Measurements from ENCODE around the gene ABHD2.

The ABHD2 gene

DNA sequence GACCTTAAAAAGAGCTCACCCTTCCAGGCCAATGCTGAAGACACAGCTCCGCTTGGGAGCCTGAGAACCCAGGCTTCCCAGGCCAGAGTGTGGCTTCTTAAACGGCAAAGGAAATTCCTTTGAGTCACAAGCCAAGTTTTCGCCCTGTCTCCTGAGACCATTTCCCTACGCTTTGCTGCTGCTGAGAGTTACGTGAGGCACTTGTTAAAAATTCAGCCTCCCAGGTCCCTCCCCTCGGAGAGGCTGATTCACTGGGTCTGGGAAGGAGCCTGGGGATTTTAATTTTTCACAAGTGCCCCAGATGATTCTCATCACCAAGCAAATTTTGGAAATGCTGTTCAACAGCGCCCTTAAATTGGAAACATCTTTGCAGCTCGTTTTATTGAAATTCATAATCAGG is 107.6 kb downstream of the ABHD2 start:
- DNase-seq (ENCODE audit: low read depth): no peak

DNA sequence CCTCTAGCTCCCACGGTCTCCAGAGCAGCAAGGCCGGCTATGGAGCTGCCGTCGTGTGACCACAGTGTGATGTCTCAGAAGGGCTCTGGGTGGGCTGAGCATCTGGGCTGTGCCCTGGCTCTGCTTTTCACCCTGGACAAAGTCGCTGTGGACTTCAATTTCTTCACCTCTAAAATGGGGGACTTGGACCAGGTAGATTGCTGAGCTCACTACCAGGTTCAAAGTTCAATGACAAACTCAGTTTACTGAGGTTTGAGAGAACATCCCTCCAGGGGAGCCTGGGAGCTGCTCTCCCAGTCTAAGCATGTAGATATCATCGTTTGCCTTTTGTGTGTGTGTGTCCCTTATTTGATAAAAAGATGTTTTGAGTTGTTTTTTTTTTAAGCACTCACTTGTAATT is 108.0 kb downstream of the ABHD2 start:
- no peak for DNase-seq (ENCODE audit: low read depth)

DNA sequence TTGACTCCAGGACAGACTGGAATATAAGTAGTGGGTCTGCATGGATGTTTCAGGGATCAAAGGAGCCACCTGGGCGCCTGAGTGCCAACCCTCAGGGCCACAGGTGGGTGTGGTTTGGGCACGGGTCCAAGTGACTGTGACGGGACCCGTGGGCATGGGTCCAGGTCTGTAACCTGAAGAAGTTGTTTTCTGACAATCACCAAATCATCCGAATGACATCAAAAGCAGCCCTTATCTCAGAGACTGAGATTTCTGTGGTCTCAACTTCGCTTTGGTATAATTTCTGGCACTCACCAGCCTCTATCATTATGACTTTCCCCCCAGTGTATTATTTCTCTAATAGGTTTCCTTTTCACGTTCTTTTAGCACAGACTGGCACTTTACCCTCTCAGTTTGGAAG is 108.7 kb downstream of the ABHD2 start:
- no peak for DNase-seq (ENCODE audit: low read depth)

DNA sequence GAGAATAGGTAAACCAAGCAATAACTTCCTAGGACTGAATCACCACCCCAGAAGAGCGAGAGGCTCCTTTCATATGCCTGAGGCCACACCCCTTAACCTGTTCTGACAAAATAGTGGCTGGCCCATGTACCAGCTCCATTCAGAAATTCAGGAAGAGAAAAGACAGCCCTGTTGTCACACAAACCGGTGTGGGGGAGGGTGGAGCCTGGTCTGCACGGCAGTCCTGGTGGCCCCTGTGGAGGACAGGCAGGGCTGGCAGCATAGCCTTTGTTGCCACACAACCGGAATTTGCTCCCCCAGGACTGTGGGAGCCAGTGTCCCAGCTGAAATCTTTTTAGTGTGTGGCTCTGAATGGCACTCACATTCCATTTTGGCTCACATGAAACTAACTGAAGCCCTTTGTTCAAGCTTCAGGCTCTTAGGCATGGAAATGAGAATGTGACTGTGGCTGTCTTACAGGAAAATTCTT is 109.3 kb downstream of the ABHD2 start:
- no peak for DNase-seq (ENCODE audit: low read depth)

DNA sequence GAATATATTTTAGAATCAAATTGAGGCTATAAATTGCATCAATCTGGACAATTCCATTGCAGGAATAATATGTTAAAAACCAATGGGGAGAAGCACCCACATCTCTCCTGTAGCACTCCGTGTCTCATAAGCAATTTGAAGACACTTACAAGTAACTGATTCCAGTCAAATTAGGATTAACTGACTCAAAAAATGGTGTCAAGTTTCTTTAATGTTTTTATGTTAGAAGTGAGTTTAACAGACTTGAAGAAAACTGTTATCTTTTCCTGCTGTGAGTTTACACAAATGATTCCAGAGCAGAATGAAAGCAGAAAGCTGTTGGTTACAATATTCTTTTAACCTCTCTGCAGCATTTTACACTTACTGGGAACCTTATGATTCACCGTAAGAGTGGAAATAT is 109.9 kb downstream of the ABHD2 start:
- DNase-seq (ENCODE audit: low read depth): no peak

DNA sequence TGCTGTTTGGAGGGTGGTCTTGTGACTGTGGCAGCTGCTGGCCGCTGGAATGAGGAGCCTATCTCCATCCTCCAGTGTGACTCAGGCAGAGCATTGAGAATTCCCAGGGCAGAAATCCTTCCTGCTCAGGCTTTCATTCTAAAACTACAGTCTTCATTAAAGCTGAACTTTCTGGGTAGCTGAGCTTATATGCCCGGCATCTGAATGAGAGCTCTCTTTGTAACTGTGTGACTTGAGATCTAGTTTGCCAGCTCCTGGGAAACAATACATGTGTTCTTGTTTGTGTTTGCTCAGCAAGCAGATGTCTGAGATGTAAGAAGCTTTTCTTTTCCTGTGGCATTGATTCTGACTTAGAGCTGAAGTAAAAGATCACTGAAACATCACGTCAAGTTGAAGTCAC is 110.7 kb downstream of the ABHD2 start:
- DNase-seq (ENCODE audit: low read depth): no peak

DNA sequence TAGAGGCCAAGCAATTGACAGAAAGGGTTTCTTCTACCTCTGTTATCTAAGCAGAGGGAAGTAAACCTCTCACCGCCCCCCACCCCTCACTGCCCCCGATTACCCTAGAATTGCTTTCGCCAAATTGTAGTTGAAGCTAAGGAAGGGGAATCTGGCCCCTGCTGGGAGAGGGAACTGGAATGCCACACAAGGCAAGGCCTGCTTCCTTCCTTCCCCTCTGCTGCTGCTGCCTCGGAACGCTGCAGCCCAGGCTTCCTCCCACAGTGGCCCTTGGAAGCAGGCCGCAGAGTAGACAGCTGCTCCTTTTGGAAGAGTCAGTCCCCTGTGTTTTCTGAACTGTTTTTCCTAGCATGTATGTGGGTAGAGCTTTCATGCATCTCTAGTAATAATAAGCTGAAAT is 111.5 kb downstream of the ABHD2 start:
- DNase-seq (ENCODE audit: low read depth): no peak

DNA sequence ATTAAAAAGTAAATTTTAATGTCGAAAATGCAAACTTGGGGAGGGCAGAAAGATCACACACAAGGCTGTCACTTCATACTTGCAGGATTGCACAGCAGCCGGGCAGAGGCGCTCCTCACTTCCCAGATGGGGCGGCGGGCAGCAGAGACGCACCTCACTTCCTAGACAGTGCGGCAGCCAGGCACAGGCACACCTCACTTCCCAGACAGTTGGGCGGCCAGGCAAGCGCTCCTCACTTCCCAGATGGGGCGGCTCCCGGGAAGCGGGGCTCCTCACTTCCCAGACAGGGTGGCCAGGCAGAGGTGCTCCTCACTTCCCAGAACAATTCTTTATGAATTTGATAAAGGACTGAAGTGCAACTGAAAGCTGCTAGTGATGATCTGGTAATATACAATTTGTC is 111.9 kb downstream of the ABHD2 start:
- DNase-seq (ENCODE audit: low read depth): no peak

DNA sequence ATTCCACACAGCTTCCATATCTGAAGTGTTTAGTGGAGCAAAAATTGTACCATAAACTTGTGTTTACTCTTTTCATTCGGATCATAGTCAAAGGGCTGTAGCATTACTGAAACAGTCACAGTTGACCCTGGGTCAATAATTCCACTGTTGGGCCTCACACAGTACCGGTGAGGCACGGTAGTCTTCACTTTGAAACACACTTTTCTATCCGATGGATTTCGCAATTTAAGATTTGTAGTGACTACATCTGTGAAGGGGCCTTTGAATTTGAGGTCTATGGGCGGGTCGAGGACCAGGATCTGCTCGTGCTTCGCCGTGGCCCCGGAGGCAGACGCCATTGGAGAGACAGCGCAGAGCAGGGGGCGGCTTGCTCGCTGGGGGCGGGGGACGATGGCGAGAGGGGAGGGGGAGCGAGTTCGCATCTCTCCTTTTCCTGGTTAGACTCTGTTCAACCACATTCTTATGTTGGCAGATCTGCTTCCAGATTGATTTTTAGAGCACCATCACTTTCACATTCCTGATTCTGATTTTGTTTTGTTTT is 113.3 kb downstream of the ABHD2 start:
- DNase-seq (ENCODE audit: low read depth): no peak

DNA sequence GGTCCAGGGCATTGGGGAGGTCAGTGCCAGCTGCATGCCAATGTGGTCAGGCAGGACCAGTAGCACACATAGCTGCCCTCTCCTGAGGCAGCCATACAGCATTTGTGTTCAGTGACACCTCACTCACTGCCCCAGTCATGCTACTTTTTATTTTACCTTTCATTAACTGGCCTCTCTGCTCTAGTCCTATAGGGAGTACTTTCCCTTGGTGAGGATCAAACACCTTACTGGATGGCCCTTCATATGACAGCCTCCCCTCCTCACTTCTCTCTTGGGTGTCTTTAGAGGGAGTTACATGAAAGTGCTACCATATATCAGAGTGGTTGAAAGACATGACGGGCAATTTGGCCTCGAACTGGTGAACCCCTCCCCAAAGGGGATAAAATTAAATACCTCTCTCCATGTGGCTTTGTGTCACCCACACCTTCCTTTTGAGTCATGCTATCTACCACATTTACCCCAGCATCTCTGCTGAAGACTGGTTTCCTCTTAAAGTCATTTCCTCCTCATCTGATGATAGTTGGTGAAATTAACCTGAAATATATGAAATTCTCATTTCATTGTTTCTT is 115.5 kb downstream of the ABHD2 start:
- DNase-seq (ENCODE audit: low read depth): no peak

DNA sequence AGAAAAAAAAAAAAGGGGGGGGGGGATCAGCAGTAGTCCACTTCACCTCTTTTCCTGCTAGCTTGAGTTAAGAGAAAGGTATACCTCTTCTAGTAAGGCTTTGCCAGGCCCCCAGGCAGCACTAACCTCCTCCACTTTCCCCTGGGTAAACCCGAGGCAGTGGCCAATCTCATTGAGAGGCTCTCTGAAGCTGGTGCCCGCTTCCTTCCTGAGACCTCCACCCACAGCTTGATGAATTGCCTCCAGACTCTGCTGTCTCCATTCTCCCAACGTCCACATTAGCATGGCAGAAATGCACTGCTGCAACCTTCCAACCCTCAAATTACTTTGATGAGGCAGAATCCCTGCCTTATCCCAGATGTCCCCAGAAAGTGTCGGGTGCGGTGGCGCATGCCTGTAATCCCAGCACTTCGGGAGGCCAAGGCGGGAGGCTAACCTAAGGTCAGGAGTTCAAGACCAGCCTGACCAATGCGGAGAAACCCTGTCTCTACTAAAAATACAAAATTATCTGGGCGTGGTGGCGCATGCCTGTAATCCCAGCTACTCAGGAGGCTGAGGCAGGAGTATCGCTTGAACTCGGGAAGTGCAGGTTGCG is 117.8 kb downstream of the ABHD2 start:
- no peak for DNase-seq (ENCODE audit: low read depth)

DNA sequence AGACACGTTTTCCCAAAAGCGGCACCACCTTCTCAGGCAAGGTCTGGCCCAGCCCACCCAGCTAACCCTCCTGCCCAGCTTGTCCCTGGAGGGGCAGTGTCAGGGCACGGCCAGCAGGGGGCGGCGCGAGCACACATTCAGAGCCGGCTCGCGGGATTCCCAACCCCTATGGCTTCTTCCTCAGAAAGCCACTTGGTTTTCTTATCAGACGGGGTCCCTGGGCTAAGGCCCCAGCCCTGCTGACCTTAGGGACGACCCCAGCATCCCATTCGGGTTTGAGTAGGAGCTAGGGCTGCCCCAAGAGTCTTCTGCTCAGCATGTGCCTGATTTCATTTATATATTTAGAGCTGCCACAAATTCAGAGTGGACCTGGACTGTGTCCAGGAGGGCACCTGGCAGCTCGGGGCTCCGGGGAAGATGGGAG is 118.7 kb downstream of the ABHD2 start:
- peak; percentile 67 for DNase-seq (ENCODE audit: low read depth)

DNA sequence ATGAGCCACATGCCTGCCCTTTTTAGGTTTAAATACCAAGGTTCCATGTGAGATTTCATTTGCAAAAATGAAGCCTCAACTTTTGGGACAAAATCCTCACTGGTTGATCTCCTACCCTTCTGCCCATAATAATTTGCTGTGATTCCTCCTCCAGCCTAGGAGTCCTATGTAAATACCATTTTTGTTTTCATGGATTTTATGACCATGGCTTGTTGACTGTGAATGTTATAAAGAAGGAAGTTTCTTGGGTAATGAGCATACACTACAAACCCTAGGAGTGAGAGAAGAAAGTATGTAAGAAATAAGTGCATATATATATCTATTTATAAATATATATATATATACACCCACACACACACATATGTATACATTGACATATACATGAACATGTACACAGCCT is 120.0 kb downstream of the ABHD2 start:
- no peak for DNase-seq (ENCODE audit: low read depth)

DNA sequence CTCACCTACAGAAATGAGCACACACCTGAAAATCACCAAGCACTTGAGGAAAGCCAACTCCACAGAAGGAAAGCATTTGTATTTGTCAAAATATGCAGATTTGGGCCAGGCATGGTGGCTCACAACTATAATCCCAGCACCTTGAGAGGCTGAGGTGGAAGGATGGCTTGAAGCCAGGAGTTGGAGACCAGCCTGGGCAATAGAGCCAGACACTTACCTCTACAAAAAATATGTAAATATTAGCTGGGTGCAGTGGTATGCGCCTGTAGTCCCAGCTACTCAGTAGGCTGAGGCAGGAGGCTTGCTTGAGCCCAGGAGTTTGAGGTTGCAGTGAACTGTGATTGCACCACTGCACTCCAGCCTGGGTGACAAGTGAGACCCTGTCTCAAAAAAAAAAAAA is 120.8 kb downstream of the ABHD2 start:
- DNase-seq (ENCODE audit: low read depth): no peak

DNA sequence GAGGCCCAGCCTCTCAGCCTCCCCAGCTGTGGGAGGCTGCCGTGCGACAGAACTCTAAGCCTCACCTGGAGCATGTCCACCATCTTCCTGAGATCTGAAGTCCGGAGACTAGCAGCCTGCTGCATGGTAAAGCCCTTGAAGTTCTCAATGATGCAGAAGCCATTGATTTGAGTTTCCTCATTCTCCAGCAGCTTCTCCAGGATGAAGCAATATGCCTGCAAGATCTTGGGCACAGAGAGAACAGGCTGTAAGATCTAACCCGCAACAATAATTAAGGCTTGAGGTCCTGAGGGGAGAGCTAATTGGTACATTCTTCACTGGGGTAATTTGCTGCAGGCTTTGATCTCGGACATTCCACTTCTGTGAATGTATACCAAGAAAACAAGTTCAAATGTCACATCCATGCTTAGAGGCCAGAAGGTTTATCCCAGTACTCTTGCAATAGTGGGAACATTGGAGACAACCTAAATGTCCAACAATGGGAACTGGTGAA is 123.5 kb downstream of the ABHD2 start:
- DNase-seq (ENCODE audit: low read depth): no peak

DNA sequence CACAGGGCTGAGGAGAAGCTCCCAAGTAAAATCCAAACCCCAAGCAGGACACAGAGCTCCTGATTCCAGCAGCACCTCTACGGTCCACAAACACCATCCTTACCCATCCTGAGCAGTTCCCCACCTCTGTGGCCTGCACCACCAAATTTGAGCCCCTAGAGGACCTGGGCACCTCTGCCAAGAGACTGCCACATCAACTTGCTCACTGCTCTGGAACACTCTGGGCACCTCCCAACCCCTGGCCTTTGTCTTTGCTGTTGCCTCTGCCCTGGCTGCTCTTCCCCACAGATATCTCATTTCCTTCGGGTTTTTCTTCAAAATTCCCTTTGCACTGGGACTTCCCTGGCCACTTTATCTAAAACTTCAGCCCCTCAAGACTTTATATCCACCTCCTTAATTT is 127.4 kb downstream of the ABHD2 start:
- DNase-seq (ENCODE audit: low read depth): no peak

DNA sequence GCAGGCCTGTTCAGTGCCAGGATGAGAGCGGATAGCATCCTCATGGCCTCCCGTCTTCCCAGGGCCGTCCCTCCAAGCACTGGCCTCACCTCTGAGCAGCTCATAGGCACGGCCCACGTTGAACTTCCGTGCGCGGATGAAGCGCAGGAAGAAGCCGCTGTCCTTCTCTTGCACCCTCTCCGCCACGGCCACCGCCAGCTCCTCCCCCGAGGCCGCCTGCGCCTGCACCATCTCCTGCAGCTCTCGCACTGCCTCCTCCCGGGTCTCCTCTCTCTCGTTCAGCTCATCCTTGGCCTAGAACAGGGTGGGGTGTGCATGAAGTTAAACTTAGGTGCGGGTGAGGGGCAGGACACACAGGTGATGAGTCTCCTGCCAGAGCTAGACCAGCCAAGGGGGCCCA is 128.8 kb downstream of the ABHD2 start:
- DNase-seq (ENCODE audit: low read depth): no peak

DNA sequence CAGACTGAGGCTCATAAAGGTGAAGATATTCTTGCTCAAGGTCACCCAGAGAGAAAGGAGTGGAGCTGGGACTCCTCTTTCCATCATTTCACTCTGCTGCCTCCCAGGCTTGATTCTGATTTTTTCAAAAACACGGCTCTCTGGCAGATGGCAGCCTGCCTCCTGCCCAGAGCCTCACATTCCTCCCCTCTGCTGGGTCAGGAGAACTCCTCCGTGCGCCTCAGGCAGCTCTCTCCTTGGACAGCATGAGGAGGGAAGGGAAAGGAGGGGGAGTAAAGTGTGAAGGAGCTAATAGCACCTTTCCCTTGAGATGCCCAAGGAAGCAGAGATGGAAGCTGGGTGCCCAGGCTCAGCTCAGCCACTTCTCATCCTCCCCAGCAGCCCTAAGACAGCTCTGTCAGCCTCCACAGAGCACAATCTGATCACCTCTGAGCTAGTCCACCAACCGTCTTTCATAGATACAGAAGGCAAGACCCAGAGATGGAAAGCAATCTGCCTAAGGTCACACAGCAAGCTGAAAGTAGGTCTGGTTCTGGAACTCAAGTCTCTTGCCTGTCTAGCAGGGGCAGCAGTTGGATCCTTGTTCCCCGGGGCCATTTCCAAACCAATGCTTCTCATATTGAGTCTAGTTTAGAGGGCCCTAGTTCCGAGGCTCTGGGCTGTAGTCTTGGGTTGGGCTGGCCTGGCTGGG is 129.6 kb downstream of the ABHD2 start:
- no peak for DNase-seq (ENCODE audit: low read depth)

DNA sequence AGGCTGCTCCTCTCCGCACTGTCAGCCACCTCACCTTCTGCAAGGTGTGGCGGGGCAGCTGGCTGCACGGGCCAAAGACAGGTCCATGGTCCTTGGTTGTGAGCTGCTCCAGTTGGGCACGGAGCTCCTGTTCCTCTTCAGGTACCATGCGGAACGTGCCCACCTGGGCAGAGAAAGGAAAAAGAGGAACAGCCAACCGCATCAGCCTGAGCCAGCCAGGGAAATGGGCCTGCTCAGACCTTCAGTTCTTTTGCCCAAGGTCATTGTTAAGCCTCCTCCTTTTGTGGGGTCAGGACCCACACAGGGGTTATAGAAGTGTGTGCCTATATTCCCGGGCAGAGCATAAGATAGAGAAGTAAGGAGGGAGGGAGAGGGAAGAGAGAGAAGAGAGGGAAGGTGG is 130.3 kb downstream of the ABHD2 start:
- no peak for DNase-seq (ENCODE audit: low read depth)

DNA sequence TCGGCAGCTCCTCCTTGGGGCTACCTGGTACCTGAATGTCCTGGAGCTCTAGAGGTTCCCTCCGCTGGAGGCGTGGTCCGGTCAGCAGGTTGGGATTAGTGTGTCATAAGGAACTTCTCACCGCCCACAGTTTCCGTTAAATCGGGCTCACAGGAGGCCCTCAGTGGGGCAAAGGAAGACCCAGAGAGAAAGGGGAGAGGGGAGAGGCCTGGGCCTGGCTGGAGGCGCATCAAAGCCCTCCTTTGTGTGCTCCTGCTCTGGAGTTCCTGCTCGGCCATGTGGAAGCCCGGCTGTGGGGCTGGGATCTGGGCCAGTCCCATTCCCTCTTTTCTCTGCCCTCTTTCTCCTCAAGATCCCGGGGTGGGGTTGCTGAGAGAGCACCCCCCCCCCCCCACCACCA is 133.3 kb downstream of the ABHD2 start, which contains the start of gene RLBP1:
RLBP1 (minus strand) TSS at position 37 of the 400 bp plus-strand sequence. CDS start 2,604 bp downstream, outside the sequence.
- DNase-seq (ENCODE audit: low read depth): no peak

DNA sequence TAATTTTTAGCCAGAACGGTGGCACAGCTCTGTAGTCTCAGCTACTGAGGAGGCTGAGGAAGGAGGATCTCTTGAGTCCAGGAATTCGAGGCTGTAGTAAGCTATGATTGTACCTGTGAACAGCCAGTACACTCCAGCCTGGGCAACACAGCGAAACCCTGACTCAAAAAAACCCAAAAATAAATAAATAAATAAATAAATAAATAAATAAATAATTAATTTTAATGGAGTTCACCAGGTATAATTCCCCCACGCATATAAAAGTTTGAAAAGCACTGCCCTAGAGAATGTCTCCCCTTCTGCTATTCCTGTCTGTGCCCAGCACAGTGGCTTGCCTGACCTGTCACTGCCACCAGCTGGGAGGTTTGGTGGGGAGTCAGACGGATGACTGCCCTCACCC is 137.3 kb downstream of the ABHD2 start:
- DNase-seq (ENCODE audit: low read depth): no peak

DNA sequence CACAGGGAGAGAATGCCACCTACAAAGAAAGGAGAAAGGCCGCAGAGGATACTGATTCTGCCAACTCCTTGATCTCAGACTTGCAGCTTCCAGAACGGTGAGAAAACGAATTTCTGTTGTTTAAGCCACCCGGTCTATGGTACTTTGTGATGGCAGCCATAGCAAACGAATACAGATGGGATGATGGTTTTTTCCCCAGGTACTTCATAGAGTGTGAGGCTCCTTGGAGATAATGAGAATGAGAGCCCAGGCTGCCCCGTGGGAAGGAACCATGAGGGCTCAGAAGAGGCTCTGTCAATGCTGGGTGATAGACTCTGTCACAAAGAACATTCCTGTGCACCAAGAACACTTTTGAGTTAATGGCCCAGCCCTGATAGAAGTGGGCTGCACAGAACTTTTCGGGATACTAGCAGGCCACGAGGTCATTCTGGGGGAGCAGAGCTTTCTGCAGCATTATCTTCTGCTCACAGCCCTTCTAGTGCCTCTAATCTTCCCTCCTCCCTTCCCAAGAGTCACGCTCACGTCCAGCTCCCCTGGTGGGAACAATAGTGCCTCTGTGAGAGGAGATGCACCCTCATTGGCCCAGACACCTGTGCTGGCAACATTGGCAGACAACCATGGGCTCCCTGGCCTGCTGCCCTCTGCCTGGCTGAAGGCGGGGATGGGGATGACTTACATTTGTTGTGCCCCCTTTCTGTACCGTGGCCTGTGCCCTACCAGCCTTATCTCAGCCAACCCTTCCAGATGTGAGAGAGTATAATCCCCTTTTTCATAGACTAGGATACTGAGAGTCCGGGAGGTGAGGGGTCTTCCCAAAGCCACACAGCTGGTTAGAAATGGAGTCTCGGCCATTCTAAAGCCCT is 138.3 kb downstream of the ABHD2 start:
- no peak for DNase-seq (ENCODE audit: low read depth)
